Activated CD4-positive, alpha-beta T cell treated with anti-CD3 and anti-CD28 coated beads, Interleukin-2, amount 50 U/mL, for 16 hours (primary cell): ENCODE data around the gene ASB1.

Experiments
- DNase-seq: peaks from one replicate; pipeline ENCODE4 v3.0.0-alpha.2; 2020

The ASB1 gene

GRCh38 chr2:238473523-238473922, 46.8 kb downstream of the ASB1 start:
- no peak for DNase-seq

DNA sequence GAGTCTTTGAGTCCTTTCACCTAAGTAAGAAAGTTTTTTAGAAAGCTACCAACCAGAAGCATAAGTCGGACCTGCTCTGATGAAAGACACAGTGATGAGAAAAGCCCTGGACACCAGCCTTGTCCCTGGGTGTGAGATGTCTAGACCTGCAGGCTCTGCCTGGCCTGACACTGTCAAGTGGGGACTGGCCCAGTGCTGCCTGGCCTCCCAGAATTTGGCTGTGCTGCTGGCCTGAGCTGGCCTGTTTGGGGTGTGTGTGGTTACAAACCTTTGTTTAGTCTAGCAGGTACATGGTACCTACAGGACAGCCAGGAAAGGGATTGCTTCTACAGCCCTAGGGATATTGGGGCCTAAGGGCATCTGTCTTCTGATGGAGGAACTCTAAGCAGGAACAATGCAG, 48.3 kb downstream of the ASB1 start:
- no peak for DNase-seq

GRCh38 chr2:238475566-238475965, 48.8 kb downstream of the ASB1 start:
- DNase-seq, result no peak

GRCh38 chr2:238476258-238476657, 49.5 kb downstream of the ASB1 start:
- DNase-seq, result no peak

DNA sequence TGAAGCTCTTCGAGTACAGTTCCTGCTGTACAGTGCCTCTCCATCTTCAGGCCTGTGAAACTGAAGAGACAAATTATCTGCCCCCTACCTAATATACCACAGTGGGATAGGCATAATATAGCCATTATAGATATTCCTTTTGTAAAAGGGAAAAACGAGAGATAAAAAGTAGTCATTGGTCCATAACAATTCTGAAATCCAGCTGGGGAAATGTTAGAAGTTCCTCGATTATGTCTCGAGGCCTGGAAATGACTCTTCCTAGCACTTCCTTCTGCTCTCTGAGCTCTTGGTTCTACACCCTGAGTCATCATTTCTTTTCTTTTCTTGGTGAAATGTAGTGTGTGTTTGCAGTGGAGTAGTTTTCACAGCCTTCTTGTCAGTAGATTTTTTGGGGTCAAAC, 51.5 kb downstream of the ASB1 start:
- no peak for DNase-seq

DNA sequence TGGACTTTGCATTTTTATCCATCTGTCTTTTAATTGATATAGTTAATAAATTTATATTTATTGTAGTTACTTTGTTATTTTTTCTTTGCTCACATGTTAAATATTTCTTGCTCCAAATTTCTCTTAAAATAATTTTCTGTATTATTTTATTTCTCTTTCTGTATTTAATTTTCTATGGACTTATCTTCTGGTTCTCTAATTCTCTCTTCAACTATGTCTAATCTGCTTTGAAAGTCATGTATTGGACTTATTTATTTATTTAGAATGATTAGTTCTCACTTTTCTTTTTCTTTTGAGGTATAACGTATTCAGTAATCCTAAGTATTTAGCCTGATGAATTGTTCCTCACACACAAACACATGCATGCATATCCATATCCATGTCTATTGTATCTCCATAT, 53.1 kb downstream of the ASB1 start:
- DNase-seq, result no peak

- DNase-seq, result no peak
Measured at GRCh38 chr2:238483021-238483420, 56.3 kb downstream of the ASB1 start.

GRCh38 chr2:238483656-238484055, 56.9 kb downstream of the ASB1 start:
- DNase-seq, result no peak

DNA sequence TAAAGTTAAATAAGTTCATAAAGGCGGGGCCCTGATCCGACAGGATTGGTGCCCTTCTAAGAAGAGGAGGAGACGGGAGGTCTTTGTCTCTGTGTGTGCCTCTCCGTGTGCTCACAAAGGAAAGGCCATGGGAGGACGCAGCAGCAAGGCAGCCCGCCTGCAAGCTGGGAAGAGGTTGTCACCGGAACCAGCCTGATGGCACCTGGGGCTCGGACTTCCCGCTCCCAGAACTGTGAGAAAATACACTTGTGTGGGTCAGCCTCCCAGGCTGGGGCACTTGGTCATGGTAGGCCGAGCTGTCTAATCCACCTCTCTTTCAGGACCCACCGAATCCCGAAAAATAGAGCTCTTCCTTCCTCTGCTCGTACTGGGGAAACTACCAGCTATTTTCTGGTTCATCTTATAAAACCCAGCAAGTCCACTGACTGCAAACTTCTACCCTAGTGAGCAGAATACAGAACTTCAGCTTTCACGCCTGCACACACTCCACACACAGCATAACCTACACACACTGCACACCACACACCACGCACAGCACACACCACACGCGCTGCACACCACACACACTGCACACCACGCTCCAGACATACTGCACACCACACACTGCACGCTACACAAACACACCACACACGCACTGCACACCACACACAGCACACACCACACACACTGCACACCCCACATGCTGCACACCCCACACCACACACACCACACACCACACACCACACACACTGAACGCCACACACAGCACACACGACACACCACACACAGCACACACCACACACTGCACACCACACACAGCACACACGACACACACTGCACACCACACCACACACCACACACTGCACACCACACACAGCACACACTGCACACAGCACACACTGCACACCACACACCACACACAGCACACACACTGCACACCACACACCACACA, 58.1 kb downstream of the ASB1 start:
- DNase-seq, result no peak

GRCh38 chr2:238486123-238486848, 59.6 kb downstream of the ASB1 start:
- no peak for DNase-seq

DNA sequence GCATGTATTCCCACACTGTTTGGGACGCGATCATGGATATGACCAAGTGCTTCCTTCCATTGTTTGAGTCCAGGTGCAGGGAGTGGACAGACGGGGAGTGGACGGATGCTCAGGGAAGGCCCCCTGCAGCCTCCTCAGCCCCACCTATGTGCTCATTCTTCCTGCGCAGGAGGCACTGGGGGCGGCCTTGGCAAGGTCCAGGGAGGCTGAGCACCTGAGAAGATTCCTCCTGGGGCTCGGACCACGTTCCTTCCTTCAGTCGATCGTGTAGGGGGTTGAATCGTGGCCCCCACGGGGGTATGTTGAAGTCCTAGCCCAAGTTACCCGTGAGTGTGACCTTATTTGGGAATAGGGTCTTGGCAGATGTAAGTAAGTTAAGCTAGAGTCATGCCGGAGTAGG, 60.4 kb downstream of the ASB1 start:
- DNase-seq, result no peak

DNA sequence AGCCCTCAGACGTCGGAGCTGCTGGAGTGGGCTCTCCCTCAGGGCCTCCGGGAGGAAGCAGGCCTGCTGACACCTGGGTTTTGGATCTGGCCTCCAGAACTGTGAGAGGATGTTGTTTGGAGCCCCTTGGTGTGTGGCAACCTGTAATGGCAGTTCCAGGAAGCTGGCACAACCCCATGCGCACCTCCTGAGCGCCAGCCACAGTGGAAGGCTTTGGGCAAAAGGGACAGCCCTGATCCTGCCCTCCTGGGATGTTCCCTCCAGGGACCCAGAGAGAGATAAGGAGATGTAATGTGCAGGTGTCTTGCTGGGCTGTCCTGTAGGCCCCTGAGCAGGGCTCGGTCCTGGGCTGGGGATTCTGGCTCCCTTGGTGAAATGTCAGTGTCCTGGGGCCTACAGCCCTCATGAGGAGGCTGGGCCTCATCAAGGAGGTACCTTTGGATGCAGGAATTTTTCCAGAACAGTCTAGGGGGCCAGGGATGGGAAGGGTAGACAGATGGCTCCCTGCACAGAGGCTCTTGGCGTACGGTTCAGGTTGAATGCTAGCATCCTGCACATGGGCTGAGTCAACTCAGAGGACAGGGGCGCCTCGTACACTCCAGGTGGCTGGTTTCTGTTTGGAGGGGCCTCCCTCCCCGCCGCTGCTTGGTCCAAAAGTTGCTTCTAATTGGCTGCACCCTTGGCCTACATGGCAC, 61.1 kb downstream of the ASB1 start:
- no peak for DNase-seq

DNA sequence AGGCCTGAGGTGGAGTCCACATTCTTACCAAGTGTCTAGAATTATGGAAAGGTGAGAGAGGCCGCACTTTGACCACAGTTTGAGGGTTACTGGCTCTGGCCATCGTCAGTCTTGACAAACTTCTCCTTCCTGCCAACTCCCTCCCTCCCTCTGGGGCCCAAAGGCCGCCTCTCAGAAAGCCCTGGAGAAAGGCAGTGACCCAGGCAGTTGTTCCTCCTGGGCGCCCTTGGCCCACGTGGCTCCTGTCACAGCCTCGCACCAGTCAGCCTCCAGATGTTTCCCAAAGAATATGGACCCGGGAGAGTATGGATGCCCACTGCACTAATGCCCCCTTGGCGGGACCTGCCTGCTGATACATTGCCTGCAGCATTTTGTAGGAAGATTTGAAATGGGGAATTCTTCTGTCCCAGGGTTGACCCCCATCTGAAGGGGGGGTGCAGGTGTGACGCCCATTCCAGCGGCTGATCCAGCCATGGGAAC, 61.7 kb downstream of the ASB1 start:
- no peak for DNase-seq

- no peak for DNase-seq
Measured at GRCh38 chr2:238489431-238489830, 62.7 kb downstream of the ASB1 start.

GRCh38 chr2:238489896-238490295, 63.2 kb downstream of the ASB1 start:
- DNase-seq, result no peak

DNA sequence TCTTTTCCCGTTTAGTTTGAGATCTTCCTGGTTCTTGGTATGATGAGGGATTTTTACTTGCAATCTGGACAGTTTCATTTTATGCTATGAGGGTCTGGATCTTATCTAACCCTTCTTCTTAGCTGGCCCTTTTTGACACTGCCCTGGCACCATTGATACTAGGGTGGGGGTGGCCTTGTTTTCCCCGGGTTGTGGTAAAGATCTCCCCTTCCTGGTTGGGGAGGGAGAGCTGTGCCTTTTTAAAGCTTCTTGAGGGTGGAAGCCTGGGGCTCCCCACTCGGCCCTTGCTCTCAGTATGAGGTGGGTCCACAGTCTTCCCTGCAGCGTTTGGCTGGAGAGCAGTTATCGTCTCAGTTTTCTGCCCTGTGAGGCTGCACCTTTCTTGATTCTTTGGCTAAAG, 66.1 kb downstream of the ASB1 start:
- no peak for DNase-seq

- DNase-seq, result no peak
Measured at GRCh38 chr2:238493411-238493810, 66.7 kb downstream of the ASB1 start.

DNA sequence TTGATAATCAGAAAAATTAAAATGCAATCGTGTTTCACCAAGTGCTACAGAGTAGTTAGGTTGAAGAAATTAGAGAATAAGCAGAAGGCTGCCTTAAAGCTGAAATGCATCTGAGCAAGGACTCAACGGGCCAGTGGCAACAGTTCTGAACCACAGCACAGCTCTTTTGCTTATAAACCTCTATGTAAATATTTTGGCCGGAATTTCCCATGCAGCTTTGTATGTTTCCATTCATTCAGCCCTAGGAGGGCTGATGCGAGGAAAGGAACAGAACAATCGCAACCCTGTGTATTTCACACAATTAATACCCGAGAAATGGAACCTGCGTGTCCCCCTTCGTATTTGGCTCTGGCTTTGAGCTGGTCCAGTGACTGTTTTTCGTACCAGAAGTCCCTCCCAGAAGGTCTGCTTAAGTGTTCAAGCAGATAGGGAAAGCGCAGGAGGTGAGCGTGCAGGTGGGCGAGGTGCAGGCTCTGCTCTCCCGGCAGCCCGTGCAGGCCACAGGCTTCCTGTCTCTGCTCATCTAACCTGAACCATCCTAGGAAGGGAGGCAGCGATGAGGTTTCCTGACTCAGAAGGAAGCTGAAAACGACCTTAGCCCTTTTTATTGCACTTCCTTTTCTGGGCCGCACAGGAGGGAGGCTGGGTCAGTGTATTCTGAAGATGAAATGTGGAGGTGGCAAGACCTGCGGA, 67.3 kb downstream of the ASB1 start:
- DNase-seq, result peak; percentile 34

DNA sequence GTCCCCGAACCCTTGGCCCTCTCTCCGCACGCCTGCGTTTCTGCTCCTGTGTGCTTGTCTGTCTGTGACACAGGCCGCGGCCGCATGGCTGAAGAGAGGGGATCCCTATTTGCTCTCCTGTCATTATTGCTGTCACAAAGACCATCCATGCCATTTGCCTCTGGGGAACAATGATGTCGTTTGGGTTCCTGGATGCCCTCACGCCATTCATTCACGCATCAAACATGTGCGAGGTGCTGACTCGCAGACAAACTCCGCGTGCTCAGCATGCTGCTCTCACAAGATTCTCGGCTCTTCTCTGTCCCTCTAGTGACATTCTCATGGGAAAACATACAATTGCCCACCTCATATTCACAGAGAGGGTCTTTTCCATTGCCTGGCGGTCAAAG, 67.8 kb downstream of the ASB1 start:
- DNase-seq, result no peak

DNA sequence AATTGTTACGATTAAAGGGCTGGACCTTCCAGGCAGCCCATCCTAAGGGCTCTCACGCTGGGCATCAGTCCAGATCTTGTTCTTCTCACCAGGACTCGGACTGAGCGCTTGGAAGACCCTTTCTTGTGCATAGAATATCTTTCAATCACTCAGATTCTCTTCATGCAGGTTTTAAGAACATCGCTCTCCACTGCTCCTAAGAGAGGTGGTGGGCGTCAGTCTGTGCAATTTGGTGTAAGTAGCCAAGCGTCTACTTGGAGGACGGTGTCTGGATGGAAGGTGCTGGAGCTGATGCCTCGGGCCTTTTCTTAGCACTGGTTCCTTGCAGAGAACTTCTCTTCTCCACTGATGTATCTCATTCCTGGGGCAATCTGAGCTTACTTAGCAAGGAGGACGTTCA, 68.7 kb downstream of the ASB1 start:
- no peak for DNase-seq

- DNase-seq, result no peak
Measured at GRCh38 chr2:238496756-238497609, 70.3 kb downstream of the ASB1 start.

- no peak for DNase-seq
Measured at GRCh38 chr2:238497610-238498005, 70.9 kb downstream of the ASB1 start.
